Stimulated activated CD8-positive, alpha-beta memory T cell treated with anti-CD3 and anti-CD28 coated beads, Interleukin-4, amount 100 ng/mL, for 1 hour (primary cell): Measurements from ENCODE around the gene VPS4B.

ENCODE experiments used
- DNase-seq, 2 donors: peaks; one replicate each; pipeline ENCODE4 v3.0.0-alpha.2; 2020; ENCODE audit warnings: low read depth in 2 of 2, low spot score in 1 of 2

VPS4B gene

GRCh38 chr18:63431180-63431579 lies 8.9 kb upstream of the VPS4B start:
- DNase-seq, result no peak

GRCh38 chr18:63430526-63430925 lies 8.2 kb upstream of the VPS4B start:
- no peak for DNase-seq

DNA sequence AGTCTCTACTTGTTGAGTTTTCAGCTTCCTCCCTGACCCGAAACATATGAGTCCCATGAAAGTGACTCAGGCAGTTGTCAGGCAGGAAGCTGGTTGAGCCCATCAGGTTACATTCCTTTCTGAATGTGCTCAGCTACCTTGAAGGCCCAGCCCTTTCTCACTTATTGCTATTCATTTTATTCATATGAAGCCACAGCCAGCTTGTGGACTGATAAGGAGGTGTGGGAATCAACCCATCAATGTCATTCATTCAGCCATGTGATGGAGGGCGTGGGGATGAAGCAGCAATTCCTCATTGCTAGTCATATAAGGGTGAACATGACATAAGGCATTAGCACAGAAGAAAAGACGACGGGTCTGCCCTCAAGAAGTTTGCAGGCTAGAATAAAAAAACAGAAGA lies 5.3 kb upstream of the VPS4B start:
- no peak for DNase-seq

DNA sequence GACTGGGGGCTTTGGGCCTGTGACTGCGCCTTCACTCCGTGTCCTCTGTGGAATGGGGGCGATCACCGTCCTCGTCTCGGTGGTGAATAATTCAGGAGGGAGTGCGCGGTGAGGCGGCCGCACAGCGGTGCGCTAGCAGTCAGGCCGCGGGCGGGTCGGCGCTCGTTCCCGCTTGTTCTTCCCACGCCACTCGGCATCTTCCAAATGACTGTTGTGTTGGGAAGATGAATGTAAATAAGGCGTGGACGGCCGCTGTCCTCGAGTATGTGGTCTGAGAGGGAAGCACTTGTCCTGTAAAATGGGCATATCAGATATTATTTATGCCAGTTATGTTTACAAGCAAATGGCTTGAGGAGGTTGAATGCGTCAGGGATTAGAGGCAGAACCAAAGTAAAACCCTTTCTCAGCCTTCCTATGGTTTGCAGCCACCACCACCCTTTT lies 608 bp upstream of the VPS4B start:
- no peak for DNase-seq

DNA sequence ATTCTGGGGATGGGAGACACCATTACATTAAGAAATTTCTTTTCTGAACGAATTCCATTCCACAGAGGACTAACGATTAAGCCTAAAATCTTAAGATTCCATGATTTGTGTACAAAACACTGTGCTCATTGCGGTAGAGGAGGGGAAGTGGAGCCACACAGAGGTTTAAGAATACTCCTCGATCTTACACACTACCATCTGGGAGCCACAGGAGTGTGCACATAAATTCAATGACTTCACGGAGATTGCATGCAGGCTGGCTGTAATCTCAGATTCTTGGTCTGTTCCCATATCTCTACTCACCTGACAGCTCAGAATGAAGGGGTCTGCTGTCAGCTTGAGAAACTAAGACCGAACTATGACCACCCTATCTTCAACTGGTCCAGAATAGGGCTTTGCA lies 762 bp downstream of the VPS4B start:
- DNase-seq, result no peak

- no peak for DNase-seq
These were observed 9.3 kb downstream of the VPS4B start for GRCh38 chr18:63412953-63413352.

DNA sequence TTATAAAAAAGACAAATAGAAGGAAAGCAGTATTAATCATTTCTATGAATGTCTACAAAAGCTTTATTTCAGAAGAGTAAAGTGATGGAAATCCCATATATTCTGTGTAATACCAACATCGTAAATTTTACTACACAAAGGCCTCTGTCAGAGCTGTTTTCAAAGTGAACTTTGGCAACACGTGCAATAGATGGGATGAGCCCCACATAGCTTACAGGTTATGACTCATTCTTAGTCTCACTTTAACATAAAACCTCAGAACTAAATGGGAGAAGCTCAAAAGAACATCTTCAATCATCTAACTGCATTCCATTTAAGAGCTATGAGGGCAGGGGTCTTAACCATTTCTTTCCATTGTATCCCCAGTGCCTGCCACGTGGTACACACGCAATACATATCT lies 11.5 kb downstream of the VPS4B start:
- DNase-seq, result no peak

DNA sequence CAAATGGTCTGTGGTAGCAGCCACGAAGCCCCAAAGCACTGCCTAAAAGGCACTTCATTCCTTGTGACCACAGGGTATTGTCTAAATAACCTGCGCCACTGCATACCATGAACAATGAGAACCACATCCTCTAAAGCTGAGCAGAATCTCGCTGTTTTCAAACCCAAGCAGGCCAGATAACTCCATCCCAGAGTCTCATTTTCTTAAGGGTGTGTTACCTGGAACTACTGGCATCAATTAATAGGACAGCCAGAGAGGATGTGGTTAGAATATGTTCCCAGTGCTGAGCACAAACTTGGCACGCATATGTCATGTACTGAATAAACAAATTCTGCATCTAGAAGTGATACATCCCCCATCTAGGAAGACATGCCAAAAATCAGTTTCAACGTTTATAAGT lies 13.0 kb downstream of the VPS4B start:
- no peak for DNase-seq

DNA sequence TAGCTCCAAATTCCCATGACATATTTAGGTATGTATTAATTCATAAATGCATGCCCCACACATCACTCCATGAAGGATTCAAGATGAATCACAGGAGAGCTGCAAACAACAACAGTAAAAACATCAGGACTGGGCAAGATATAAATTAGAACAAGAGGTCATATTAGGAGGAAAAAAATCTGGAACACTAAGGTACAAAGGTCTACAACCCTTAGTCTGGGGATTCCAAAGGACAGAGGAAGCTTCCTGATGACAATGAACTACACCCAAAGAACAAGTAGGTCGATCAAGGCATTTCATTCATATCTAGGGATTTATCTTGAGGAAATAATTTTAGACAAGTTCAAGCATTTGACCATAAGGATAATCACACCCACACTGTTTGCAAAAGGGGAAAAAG lies 14.5 kb downstream of the VPS4B start:
- no peak for DNase-seq

- no peak for DNase-seq
These were observed 16.3 kb downstream of the VPS4B start for GRCh38 chr18:63405986-63406385.

DNA sequence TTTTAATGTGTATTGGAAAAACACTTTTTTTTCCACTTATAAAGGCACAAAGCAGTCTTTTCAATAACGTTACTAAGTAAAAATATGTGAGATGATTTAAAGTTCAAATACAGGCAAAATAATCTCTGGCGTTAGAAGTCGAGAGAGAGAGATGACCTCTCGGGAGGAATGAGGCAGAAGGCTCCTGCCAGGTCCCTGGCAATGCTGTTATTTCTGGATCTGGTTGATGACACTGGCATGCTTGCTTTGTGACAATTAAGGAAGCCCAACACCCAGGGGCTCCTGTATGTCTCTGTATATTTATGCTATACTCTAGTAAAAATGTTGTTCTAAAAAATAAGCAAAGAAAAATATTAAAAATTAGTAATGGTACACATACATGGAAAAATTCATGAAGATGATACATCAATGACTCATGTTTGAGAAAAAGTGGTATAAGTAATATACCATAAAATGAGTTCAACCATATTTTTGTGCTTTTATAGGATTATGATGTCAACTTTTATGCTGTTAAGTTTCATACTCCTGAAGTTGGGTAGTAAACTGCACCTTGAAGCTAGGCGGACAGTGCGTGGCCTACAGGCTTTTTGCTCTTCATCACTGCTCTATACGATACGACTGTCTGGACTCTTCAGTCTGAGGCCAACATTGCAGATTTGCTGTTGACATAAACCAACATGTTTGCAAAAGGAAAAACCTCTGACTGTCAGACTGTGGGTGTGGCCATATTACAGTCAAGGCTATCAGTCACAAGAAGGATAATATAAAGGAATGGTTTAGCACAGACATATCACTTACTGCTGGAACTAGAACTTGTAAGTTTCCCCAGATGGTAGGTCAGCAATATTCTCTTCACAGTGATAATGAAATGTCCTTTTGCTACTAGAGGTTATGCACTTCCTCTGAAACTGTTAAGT lies 19.8 kb downstream of the VPS4B start:
- no peak for DNase-seq

GRCh38 chr18:63399300-63399699 lies 23.0 kb downstream of the VPS4B start:
- no peak for DNase-seq

- no peak for DNase-seq
These were observed 24.9 kb downstream of the VPS4B start for GRCh38 chr18:63397349-63397748.

GRCh38 chr18:63395503-63395902 lies 26.8 kb downstream of the VPS4B start:
- DNase-seq, result no peak

GRCh38 chr18:63394954-63395353 lies 27.3 kb downstream of the VPS4B start:
- no peak for DNase-seq

DNA sequence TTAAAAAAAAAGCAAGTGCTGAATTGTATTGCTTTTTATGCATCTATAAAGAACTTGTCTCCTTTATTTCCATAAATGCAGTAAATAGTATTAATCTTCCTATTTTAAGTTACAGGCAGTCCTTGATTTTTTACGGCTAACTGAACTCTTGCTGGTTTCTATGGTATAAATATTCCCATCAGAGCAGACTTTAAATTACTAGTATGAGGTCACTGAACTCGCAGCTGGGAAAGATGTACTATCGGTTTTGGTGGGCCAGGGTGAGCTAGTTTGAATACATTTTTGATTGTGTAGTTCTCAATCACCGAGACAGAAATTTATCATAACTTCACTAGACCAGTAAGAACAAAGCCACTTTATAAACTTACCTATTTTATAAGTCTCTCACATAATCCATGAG lies 34.4 kb downstream of the VPS4B start:
- no peak for DNase-seq

DNA sequence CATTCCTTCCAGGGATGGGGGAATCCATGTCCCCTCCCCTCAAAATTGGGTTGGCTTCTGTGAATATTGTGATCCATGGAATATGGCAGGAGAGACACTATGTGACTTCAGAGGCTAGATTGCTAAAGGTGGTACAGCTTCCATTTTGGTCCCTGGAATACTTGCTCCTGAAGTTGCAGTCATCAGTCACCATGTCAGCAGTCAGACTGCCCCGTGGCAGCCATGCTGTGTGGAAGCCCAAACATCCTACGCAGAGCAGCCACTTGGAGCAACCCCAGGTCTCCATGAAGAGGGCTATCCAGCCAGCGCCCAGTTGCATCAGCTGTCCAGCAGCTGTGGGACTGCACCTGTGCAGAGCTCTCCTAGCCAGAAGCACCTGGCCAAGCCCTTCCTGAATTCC lies 39.4 kb downstream of the VPS4B start:
- DNase-seq, result no peak

GRCh38 chr18:63379639-63379962 lies 42.7 kb downstream of the VPS4B start:
- no peak for DNase-seq

GRCh38 chr18:63378919-63379638 lies 43.2 kb downstream of the VPS4B start:
- no peak for DNase-seq

GRCh38 chr18:63377275-63377980 lies 44.8 kb downstream of the VPS4B start:
- DNase-seq, result no peak

DNA sequence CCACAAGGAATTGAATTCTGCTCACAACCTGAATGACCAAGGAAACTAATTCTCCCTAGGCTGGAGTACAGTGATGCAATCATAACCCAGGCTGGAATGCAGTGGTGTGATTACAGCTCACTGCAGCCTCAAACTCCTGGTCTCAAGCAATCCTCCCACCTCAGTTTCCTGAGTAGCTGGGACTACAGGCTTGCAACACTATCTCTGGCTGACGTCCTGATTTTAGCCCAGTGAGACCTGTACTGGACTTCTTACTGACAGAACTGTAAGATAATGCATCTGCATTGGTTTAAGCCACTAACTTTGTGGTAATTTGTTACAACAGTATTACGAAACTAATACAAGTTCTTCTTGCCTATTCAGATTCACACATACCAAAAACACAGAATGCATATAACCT lies 45.7 kb downstream of the VPS4B start:
- no peak for DNase-seq

- no peak for DNase-seq
These were observed 47.7 kb downstream of the VPS4B start for GRCh38 chr18:63374540-63374939.
